Activated CD8-positive, alpha-beta memory T cell treated with anti-CD3 and anti-CD28 coated beads, Interleukin-2, amount 50 U/mL, for 1 hour (primary cell): ENCODE data around the gene PRKAR2B.
"Not testable (repeated sequence)": the region's sequence is repeated elsewhere in the genome, so short reads cannot be mapped to it uniquely, and the experiment has no call there.

ENCODE experiments used
- DNase-seq: peaks from one replicate; pipeline ENCODE4 v3.0.0-alpha.2; 2020; ENCODE audit errors: extremely low read depth

The PRKAR2B gene

DNA sequence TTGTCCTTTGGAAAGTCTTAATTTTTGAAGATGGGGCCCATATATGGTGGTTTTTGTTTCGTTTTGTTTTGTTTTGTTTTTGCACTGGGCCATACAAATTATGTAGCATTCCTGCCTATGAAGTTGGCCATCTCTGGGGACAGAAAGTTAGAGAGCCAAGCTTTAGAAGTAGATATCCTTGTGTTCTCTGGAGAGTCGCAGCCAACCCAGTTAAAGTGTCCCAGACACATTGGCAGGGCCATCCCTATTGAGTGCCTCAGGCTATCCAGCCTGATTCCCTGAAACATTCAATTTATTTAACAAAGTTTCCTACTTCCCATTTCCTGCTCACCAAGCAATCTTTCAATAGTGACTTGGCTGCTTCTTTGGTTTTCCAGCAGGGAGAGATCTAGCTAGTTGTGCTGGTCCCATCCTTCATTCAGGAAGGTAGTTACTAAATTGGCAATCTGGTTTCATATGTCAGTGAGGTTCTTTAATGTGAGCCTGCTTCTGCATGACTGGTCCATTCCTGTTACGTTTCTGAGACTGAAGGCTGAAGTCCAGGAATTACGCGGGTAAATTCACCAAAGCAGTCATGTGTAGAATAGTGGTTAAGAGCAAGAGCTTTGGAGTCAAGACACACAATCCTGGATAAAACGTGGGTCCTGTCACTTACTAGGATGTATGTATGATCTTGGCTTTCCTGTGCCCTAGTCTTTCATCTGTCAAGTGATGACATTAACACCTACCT, 75.0 kb downstream of the PRKAR2B start:
- no peak for DNase-seq

DNA sequence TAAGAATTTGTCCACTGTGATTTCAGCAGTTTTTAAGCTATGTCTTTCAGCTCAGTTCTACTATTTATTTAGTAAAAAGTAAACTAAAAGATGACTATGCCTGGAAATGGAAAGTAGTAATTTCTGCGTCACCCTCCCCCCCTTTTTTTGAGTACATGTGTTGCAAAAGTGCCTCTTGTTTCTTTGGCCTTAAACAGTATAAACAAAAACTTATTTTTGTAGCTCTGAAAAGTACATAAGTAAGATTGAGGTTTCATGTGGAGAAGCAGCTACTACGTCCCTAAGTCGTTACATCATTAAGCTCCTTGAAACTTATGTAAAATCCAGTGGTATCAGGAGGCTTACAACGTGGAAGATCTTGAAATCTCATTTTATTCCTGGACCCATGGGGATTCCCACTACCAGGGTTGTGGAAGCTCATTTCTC, 78.0 kb downstream of the PRKAR2B start:
- no peak for DNase-seq

DNA sequence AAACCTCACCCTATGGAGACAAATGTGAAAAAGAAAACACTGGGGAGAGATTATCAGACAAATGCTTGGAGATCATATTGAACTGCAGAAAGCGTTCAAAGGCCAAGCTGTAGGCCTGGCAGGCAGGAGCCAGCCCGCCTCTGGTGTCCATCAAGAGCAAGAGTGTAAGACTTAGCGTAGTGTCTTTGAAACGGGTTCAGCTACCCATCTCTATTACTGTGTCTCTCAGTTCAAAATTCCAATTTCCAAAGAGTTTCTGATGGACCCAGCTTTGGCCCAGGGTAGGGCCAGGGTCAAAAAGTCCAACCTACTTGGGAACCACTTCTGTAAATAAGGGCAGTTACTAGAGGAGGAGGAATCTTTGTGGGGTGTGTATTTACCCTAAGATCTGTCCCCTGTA, 78.9 kb downstream of the PRKAR2B start:
- DNase-seq, result no peak

DNA sequence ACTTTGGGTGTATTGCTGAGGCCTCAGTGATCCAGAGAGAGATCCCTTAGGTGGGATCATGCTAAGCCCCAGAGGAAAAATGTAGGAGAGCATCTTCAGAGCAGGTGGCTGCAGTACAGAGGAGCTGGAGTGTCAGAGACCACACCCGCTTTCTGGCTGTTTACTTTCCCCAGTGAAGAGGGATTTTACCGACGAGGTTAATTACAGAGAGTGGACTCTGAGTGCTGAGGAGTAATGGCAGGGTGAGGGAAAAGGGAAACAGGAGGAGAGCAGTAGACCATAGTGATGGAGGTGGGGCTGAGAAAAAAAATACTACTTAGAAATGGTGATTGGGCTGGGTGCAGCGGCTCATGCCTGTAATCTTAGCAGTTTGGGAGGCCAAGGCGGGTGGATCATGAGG, 81.0 kb downstream of the PRKAR2B start:
- DNase-seq, result no peak

DNA sequence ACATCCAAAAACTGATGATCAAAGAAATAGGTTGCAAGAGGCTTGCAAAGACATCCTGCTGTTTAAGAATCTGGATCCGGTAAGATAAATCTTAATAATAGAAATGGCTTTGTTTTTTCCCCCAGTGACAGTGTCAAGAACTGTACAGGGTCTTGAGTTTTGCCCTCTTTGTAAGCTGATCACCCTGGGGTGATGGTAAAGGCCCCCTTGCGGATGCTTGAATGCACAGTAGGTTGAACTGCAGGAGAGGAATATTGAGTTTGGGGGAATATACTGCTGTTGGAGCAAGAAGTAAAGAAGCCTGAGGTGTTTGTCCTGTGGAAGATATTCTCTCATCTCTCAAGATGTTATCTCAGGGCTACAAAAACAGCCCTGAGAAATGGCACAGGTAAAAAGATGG, 83.7 kb downstream of the PRKAR2B start:
- no peak for DNase-seq

GRCh38 chr7:107128748-107129147, 84.2 kb downstream of the PRKAR2B start:
- no peak for DNase-seq

GRCh38 chr7:107130487-107131220, 86.1 kb downstream of the PRKAR2B start:
- DNase-seq, result no peak

DNA sequence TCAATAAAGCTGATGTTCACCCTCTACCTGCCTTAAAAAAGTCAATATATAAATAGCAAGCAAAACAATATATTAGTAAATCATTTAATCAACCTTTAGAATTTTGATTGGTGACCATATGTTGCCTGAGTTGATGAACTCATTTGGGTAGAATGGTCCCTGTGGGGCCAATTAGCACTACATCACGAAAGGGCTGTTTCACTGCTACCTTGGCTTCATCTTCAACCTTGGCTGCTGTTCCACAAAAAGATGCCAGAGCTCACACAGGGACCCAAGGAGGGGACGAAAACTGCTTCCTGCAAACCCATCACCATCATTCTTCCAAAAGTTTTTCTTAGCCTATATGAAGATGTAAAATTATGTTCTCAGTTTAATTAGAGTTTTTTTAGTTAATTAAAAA, 88.9 kb downstream of the PRKAR2B start:
- no peak for DNase-seq

GRCh38 chr7:107138696-107139420, 94.4 kb downstream of the PRKAR2B start:
- DNase-seq, result no peak

- not testable (repeated sequence) for DNase-seq
Measured at GRCh38 chr7:107143875-107144274, 99.4 kb downstream of the PRKAR2B start.

DNA sequence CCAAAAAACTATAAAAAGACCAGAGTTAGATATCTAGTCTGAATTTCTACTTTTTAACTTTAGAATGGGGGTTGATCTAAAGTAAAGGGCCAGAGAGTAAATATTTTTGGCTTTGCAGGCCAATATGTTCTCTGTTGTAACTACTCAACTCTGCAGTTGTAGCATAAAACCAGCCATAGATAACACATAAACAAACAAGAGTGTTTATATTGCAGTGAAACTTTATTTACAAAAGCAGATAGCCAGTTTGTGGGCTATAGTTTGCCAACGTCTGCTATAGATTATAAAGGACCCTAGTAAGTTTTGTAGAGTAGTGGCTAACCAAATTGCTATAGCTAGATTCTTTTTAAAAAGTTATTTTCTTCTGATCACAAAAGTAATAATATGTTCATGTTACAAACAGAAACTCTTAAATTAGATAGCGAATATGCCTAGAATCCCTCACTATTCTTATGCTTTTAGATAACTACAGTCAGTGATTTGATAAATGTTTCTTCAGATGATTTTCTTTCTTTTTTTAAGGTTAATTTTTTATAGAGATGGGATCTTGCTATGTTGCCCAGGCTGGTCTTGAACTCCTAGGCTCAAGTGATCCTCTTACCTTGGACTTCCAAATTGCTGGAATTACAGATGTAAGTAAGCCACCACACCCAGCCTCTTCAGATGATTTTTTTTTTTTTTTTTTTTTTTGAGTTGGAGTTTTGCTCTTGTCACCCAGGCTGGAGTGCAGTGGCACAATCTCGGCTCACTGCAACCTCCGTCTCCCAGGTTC, 100.7 kb downstream of the PRKAR2B start:
- no peak for DNase-seq

DNA sequence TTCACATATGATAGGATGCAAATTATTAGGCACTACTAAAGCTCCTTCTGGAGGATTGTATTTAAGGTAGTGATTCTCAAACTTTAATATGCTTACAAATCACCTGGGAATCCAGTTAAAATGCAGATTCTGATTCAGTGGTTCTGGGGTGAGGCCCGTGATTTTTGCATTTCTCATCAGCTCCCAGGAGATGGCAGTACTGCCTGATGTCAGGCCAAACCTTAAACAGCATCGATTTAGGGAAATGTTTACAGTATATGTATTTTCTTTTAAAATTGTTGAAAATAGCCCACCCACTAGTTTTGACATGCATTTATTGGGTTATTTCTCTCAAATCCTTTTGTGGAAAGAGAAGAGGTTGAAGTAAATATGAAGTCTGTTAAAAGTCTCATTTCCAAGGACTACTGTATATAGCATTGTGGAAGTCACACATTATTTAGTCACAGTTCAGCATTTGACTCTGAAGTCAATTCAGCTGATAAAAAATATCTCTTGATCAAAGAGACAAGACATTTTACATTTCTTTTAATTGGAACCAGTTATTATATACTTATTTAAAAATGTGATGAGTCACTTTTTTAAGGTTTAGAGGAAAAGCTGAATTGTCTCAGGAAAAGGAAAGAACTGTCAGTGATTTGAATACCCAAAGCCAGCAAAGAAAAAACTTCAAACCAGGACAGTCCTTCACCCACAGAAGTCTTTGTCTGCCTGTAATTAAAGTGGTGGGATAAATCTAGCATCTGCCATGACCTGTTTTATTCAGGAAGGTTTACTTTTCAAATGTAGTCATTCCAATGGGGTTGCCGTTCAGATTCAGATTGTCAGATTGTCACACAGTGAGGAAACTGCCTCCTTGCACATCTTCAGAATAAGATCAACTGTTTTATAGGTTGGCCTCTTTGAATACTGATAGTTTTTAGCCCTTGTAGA, 103.2 kb downstream of the PRKAR2B start:
- DNase-seq, result no peak

DNA sequence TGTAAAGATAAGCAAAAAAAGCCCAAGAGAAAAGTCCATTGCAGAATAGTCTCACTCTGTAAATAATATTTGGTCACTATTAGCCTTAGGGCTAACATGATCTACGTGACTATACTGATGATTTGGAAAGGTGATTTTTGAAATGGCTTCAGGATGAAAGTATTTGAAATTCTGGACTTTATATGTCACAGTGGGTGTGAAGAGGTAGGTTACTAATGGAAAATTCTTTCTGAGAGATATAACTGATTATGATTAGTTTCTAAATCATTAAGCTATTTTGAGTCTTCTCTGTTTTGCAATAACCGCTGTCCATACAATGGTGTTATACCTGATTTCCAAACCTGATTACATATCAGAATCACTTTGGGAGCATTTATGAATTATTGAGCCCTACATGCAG, 104.2 kb downstream of the PRKAR2B start:
- no peak for DNase-seq

DNA sequence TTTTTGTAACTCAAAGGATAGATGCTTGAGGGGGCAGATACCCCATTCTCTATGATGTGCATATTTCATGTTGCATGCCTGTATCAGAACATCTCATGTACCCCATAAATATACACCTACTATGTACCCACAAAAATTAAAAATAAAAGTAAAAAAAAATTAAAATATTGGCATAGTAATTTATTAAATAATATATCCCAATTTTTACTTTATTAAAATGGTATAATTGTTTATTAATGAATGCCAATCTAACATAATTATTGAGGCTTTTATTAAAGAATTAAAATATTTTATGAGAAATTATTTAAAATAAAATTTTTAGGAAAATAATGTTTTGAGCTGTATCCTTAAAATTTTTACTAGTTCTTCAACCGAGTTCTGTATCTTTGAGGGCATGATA, 105.4 kb downstream of the PRKAR2B start:
- no peak for DNase-seq

- DNase-seq, result peak; percentile 53
Measured at GRCh38 chr7:107150375-107151073, 106.0 kb downstream of the PRKAR2B start.

- no peak for DNase-seq
Measured at GRCh38 chr7:107151538-107151937, 107.0 kb downstream of the PRKAR2B start.

- no peak for DNase-seq
Measured at GRCh38 chr7:107152011-107152410, 107.5 kb downstream of the PRKAR2B start.

DNA sequence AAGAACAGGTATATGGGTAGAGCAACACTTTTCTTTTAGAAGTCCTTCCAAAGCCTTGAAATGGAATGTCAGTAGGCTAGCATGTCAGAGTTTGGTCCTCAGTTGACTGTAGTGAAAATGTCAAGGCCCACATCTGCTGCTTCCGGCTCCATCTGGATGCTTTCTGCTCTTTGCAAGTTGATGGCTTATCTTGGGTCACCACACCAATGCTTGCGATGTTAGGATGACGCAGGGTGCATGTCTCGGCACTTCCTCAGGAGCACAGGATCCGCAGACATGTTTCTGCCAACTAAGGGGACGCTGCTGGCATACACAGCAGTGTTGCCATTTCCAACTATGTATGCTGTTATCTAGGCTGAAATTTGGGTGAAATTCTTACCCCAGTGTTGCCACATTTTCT, 110.3 kb downstream of the PRKAR2B start:
- DNase-seq, result no peak

GRCh38 chr7:107155726-107156125, 111.2 kb downstream of the PRKAR2B start:
- DNase-seq, result not testable (repeated sequence)

- no peak for DNase-seq
Measured at GRCh38 chr7:107157091-107157490, 112.6 kb downstream of the PRKAR2B start.
